ENCODE data around the gene TEAD4.

GRCh38 chr12:2936301-2936700 lies 22.9 kb upstream of the TEAD4 start:
- no peak for TF ChIP-seq GATA2 (IDR thresholded peaks at IDR 0.05; ENCODE audit: low read depth, low read length)
- no peak for TF ChIP-seq GATA3 (IDR thresholded peaks at IDR 0.05; ENCODE audit: low read depth, low read length)
